ES-I3 (cell line): ENCODE measurements around the gene CLNK.

Experiments used
- H3K36me3 ChIP-seq: 2 replicates; pipeline ENCODE4 v1.6.1; 2013; ENCODE audit warnings: mild to moderate bottlenecking, low read length, control low read depth, moderate library complexity; ENCODE audit not compliant: insufficient read depth
- H3K4me1 ChIP-seq: 2 replicates; pipeline ENCODE4 v1.6.1; 2013; ENCODE audit warnings: mild to moderate bottlenecking, control low read depth, low read length; ENCODE audit not compliant: insufficient read depth
- H3K9ac ChIP-seq: 2 replicates; pipeline ENCODE4 v1.6.1; 2013; ENCODE audit warnings: low read depth, mild to moderate bottlenecking, low read length, moderate library complexity
- H3K9me3 ChIP-seq: 2 replicates; pipeline ENCODE4 v1.6.1; 2013; ENCODE audit warnings: mild to moderate bottlenecking, low read length, moderate library complexity; ENCODE audit not compliant: control insufficient read depth, insufficient read depth

The CLNK gene

DNA sequence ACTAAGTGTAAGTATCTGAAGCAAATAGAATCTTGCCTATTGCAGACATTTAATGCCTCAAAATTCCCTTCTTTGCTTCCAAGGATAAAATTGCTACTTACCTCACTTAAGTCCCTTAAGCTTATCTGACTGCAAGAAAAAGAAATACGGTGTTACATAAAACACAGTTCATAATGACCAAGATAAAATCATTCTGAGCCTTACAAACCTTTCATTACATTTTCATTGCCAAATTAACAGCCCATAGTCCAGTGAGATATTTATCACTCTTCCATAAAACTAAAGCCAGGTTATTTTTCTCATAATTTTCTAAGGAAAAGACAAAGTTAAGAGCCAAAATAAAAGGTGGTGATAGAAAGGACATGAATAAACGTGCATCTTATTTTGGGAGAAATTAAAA, 152.4 kb downstream of the CLNK start:
- Histone ChIP-seq H3K4me1 (peaks cover 5% of the 10 kb centered on the region), H3K9ac (no peak overlapping the region), H3K9me3 (no peaks in the 10 kb centered on the region), H3K36me3 (no peaks in the 10 kb centered on the region)

DNA sequence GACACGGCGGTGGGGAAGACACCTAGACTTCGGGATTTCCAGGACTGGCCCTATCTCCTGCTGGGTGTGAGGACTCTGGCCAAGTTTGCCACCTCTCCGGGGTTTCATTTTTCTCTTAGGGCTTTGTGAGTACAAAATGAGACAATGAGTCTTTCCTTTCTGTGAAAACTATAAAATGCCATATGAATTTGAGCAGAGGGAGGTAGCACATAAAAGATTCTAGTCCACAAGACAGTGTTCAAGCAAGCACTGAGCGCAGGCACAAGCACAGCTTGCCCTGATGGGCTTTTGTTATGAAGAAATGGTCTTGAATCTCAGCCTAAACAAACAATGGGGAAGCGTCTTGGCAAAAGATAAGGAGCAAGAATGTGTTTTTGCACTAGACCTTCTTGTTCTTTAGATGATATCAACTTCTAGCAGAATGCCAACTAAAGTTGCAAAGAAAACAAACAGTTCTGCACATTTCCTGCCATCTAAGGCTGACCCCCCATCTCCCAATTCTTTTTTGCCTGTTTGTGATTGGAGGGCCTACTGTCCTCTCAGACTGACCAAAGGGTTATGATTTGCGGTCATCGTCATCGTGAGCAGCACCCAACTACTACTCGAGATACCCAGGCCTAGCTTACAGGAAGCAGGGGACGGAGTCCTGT, 154.3 kb downstream of the CLNK start:
- Histone ChIP-seq H3K4me1 (peaks cover 5% of the 10 kb centered on the region), H3K9ac (no peak overlapping the region), H3K36me3 (no peaks in the 10 kb centered on the region), H3K9me3 (no peaks in the 10 kb centered on the region)

DNA sequence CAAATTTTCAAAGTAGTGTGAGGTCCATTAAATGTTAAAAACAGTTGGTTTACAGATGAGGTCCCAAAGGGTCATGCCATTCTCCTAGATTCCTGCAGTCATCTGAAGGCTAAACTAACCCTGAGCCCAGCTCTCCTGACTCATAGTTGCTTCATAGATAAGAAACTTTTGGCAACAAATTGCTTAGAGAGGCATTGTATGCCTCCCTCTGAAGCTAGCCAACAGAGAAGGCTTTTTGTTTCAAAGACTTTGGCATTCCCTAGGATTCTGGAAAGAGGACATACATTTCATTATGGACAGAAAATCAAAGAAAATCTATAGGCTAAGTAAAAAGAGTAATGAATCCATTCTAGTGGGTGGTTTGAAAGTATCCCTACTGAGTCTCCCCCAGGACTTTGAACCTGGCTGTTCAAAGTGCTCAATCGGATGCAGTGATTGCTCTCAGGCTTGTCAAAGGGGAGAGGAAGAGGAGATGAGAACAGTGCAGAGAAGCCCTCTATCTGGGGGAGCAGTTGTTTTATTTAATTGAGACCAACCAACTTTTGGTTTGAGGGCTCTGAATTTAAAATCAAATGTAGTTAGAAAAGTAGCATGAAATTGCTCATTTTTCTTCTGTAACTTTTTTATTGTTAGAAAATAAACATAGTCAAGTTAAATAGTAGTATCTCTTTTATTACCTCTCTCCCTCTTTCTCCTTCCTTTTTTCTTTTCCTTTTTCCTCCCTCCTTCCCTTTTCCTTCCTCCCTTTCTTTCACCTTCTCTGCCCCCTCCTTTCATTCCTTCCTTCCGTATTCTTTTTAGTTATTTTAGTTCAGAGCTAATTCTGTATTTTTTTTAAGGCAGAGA, 155.1 kb downstream of the CLNK start:
- Histone ChIP-seq H3K4me1 (peaks cover 5% of the 10 kb centered on the region), H3K9ac (no peak overlapping the region), H3K36me3 (no peaks in the 10 kb centered on the region), H3K9me3 (no peaks in the 10 kb centered on the region)

DNA sequence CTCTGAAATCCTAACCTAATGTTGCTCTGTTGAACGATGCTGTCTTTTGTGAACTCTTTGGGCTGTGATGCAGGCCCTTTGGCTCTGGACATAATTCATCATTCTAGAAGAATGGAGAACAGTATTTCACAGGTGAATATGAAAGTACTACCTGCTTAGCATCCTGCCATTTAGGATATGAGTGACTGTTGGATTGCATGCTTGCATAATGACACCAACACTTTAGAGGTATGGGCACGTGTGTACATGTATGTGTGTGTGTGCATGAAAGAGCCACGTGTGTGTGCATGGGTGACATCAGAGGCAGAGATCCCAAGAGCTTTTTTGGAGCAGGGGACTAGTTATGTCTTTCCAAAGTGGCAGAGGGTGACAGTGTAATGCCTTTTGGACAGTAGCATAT, 157.1 kb downstream of the CLNK start:
- Histone ChIP-seq H3K36me3 (no peaks in the 10 kb centered on the region), H3K9me3 (no peaks in the 10 kb centered on the region), H3K4me1 (no peaks in the 10 kb centered on the region; the same call in 1 of the 2 replicates)

DNA sequence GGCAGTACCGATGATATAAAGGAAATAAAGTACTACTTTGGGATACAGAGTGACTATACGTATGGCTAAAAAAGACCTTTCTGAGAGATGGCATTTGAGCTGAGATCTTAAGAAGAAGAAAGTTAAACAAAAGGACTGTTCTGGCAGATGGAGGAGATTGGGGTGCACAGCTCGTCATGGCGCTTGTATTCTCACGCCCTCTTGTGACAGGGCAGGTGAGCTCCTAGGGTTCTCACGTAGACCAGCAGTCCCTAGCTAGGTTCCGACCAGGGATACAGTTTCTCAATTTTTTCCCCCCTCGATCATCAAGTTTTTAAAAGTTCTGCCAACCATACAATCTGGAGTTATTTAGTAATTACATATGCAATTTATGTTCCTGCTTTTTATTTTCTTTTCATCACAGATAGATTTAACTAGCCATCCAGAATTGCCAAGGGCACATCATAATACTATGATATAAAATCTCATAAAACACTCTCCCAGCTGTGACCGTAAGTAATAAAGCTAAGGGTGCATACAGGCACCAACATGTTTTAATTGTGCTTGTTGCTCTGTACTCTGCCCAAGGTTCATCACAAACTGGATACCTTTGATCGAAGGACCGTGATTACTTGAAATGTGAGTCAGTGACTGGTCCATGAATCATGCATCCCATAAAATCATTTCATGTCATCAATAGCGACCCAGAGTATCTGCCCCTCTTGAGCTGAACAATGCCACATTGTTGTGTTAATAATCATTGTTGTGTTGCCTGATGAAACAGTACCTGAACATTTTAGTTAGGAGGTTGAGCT, 157.9 kb downstream of the CLNK start:
- Histone ChIP-seq H3K9me3 (no peaks in the 10 kb centered on the region), H3K9ac (no peak overlapping the region), H3K4me1 (no peaks in the 10 kb centered on the region; the same call in 1 of the 2 replicates), H3K36me3 (no peaks in the 10 kb centered on the region)

More for the DNA sequence above, 157.1 kb downstream of the CLNK start:
- no peak overlapping the region for H3K9ac ChIP-seq

DNA sequence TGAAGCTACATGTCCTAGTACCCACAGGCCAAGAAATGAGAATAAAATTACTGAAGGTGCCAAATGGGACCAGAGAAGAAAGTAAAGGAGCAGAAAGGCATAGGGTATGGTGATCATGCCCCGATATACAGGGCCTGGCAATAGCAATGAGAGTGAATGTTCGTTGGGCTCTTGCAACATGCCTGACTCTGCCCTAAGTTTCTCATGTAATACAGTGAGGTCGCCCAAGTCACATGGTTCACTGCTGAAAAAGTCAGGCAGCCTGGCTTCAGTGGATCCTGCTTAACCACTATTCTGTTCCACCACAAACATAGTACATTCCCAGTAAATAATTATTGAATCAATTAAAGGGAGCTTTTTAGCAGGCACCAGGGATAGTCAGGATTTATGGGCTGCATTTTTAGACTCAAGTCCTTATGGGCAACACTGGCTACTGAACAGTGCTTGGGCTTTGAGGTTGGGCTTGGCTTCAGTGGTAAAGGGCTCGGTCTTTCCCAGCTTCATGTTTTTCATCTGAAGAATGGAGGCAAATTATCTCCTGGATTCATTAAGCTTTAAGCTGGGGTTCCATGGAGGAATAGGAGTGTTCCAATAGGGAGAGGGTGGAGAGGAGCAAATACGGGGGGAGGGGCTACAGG, 160.3 kb downstream of the CLNK start:
- no peaks in the 10 kb centered on the region for H3K9me3 ChIP-seq
- no peaks in the 10 kb centered on the region for H3K4me1 ChIP-seq
- no peak overlapping the region for H3K9ac ChIP-seq
- no peaks in the 10 kb centered on the region for H3K36me3 ChIP-seq

DNA sequence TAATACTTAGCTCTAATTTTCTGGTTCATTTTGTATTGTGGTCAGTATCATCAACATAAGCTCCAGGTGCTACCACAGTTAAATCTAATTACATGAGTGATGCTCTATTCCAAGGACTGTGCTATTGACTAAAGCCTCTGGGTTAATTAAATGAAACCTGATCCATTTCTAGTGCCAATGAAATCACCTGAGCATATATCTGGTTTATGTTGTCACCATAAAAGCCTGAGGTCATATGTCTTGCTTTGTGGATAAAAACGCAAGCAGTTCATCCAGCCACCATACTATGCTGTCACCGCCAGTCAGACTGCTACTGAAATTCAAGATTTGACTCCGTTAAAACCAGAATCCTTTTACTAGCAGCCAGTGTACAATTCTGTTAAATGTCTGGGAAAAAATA, 163.1 kb downstream of the CLNK start:
- no peak overlapping the region for H3K9ac ChIP-seq
- no peaks in the 10 kb centered on the region for H3K4me1 ChIP-seq
- H3K36me3 ChIP-seq, result no peaks in the 10 kb centered on the region
- no peaks in the 10 kb centered on the region for H3K9me3 ChIP-seq

DNA sequence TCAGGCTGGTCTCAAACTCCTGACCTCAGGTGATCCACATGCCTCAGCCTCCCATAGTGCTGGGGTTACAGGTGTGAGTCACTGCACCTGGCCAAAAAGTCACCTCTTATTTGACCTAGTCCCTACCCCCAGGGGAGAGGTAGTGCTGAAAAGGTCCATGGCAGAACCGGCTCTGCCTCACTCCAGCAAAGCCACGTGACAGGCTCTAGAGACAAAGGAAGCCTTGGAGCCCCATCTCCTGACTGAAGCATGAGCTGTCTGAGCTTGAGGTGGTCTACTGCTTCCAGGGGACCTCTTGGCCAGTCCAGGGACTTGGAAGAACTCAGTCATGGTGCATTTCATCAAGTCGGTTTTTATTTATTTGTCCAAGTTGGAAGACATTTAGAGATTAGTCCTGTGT, 174.8 kb downstream of the CLNK start:
- Histone ChIP-seq H3K4me1 (no peaks in the 10 kb centered on the region), H3K9me3 (no peaks in the 10 kb centered on the region; the same call in 1 of the 2 replicates), H3K36me3 (no peaks in the 10 kb centered on the region), H3K9ac (no peak overlapping the region)

DNA sequence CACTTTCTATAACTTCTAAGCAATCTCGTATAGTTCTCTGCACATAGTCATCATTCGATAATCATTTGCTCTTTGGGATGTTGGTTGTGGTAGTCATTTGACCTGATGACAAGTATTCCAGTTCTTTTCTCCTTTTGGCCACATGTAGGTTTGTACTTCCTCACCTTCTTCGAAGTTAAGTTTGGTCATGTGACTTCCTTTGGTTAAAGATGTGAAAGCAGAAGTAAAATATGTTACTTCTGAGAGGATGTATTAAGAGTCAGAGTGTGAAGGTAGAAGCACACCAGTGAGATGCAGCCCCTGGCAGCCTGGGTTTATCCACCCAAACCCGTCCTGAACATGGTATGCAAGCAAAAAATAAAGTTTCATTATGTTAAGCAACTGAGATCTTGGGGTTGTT, 178.5 kb downstream of the CLNK start:
- Histone ChIP-seq H3K9ac (no peak overlapping the region), H3K9me3 (no peaks in the 10 kb centered on the region; the same call in 1 of the 2 replicates), H3K36me3 (no peaks in the 10 kb centered on the region), H3K4me1 (peaks cover 2% of the 10 kb centered on the region; the same call in 1 of the 2 replicates)

DNA sequence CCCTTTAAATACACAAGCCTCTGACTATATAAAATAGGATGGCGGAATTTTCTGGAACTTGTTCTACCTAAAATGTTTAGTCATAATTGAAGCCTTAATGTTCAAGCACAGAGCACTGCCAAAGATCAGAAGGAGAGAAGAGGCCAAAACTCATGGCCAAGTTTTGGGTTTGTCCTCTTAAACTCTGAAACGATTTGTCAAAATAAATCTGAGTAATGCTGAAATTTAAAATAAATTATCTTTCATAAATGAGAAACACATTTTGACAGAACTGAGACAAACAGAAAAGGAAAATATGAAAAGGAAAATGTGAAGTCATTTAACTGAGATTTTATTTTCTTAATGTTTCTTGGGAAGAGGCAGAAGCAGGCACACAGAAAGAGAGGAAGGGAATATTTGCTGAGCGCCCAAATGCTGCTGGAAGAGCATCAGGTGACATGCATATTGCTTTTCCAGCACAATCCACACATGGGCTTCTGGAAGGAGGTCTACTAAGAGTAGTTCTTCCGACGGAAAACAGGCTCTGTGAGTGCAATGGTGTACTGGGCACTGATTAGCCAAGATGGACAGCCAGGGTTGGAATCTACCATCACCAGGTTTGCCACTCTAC, 179.9 kb downstream of the CLNK start:
- Histone ChIP-seq H3K9ac (no peak overlapping the region), H3K36me3 (no peaks in the 10 kb centered on the region), H3K4me1 (peaks cover 6% of the 10 kb centered on the region; the same call in 1 of the 2 replicates), H3K9me3 (no peaks in the 10 kb centered on the region; the same call in 1 of the 2 replicates)

DNA sequence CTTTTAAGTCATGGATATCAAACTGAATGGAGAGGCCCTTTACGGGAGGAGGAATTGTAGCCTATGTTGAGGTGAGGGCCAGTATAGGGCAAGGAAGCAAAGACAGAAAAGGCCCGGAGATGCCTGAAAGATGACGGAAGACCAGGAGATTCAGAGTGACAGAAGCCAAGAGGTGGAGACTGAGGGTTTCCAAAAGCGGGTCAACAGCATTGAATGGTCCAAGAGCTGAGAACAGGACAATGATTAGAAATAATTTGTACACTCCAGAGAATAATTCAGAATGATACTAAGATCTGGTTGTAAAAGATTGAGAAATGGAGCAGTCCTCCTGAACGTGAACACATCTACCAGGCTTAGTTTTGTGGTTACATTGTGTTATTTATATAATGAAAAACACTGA, 181.9 kb downstream of the CLNK start:
- Histone ChIP-seq H3K9ac (no peak overlapping the region), H3K9me3 (no peaks in the 10 kb centered on the region; the same call in 1 of the 2 replicates), H3K4me1 (peaks cover 6% of the 10 kb centered on the region; the same call in 1 of the 2 replicates)

DNA sequence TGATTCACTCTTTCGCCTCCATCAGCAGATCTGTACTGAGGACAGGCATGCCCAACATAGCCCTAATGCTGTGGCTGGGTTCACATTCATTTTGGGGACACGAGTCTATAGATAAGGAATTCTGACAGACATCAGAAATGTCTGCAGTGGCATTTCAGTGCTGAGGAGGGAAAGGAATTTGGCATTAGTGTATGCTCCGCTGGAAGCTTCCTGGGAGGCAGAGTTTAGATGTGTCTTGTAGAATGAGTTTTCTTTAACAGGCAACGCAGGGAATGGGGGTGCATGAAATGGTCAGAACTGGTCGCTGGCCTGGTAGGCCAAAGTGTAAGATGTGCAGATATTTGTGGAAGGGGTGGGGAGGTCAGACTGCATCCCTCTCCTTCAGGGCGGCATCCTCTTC, 183.8 kb downstream of the CLNK start:
- H3K9me3 ChIP-seq, result no peaks in the 10 kb centered on the region; the same call in 1 of the 2 replicates
- H3K36me3 ChIP-seq, result no peaks in the 10 kb centered on the region
- H3K4me1 ChIP-seq, result peaks cover 17% of the 10 kb centered on the region
- no peak overlapping the region for H3K9ac ChIP-seq

More for the DNA sequence above, 181.9 kb downstream of the CLNK start:
- H3K36me3 ChIP-seq, result no peaks in the 10 kb centered on the region

DNA sequence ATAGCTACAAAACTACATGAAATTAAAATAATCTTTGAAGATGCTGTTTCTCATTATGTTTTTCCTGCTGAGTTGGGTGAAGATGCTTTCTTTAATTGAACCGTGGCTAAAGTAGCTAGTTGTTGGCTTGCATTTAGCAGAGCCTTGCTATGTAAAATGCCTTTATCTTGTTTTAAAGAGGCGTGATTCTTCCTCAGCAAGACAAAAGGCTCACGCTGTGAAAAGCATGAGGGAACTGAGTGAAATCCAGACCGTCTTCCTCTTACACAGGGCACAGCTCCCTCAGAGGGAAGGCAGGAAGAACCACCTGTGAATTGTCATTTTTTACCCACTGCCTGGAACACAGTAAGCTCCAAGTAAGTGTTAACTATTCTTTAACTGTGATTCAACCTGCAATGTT, 188.4 kb downstream of the CLNK start:
- peaks cover 24% of the 10 kb centered on the region for H3K4me1 ChIP-seq
- H3K9me3 ChIP-seq, result no peaks in the 10 kb centered on the region
- H3K9ac ChIP-seq, result no peak overlapping the region; the same call in 1 of the 2 replicates
- no peaks in the 10 kb centered on the region for H3K36me3 ChIP-seq
